SHP77 treated with DMSO at 0.1 percent for 48 hours (cell line): ENCODE data around the gene JOSD2.
A peak's percentile ranks its signal among the peaks of the same experiment; 100 is the strongest.
"Not testable (repeated sequence)": the region's sequence is repeated elsewhere in the genome, so short reads cannot be mapped to it uniquely, and the experiment has no call there.

Experiments used
- DNase-seq: peaks from one replicate; lab custom pipeline; 2025; lab: John Stamatoyannopoulos, UW

The JOSD2 gene

GRCh38 chr19:50477751-50478515, 33.1 kb downstream of the JOSD2 start:
- DNase-seq, result no peak

GRCh38 chr19:50476907-50477238, 34.1 kb downstream of the JOSD2 start:
- no peak for DNase-seq

GRCh38 chr19:50476224-50476906, 34.6 kb downstream of the JOSD2 start, which contains the start of the genes EMC10 and GARIN5A:
Gene EMC10 (plus strand): TSS chr19:50476507. CDS start chr19:50476545, 38 bp downstream.
Gene GARIN5A (minus strand): TSS chr19:50476848. CDS start chr19:50476388, 460 bp downstream.
- peak; percentile 69 for DNase-seq

GRCh38 chr19:50475736-50476223, 35.2 kb downstream of the JOSD2 start:
- DNase-seq, result no peak

- DNase-seq, result no peak
Measured at GRCh38 chr19:50475101-50475568, 35.9 kb downstream of the JOSD2 start.

DNA sequence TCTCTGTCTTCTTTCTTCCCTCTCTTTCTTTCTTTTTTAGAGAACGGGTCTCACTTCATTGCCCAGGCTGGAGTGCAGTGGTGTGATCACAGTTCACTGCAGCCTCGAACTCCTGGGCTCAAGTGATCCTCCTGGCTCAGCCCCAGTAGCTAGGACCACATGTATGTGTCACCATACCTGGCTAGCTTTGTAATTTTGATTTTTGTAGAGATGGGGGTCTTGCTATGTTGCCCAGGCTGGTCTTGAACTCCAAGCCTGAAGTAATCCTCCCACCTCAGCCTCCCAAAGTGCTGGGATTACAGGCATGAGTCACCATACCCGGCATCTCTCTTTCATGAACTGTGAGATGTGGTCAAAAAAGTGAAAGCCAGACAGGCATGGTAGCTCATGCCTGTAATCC, 37.7 kb downstream of the JOSD2 start:
- not testable (repeated sequence) for DNase-seq

DNA sequence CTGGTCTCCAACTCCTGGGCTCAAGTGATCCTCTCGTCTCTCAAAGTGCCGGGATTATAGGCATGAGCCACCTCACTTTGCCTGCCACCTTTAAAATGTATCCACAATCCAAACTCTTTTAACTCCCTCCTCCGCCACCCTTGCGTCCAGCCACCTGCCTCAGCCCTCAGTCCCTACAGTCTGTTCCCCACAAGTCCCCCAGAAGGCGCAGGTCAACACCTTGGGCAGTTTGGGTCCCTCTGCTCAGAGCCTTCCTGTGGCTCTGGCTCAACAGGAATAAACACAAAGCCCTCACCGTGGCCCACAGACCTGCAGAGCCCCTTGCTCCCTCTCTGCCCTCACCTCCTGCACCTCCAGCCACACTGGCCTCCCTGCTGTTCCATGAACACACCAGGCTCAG, 42.2 kb downstream of the JOSD2 start:
- DNase-seq, result no peak

DNA sequence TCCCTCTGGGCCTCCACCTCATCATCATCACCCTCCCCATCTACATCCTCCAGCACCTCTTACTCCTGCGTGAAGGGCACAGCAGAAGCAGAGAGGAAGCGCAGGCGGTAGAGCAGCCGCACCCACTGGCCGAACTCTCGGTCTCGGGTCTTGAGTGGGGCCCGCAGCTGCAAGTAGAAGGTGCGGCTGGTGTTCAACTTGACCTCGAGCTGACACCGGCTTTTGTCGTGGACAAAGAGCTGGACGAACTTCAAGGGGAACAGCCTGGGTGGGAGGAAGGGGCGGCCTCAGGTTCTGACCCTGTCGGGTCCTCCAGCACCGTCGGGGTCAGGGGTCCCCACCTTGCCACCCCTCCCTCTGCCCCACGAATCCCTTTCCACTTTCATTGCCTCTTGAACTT, 43.4 kb downstream of the JOSD2 start:
- DNase-seq, result no peak

DNA sequence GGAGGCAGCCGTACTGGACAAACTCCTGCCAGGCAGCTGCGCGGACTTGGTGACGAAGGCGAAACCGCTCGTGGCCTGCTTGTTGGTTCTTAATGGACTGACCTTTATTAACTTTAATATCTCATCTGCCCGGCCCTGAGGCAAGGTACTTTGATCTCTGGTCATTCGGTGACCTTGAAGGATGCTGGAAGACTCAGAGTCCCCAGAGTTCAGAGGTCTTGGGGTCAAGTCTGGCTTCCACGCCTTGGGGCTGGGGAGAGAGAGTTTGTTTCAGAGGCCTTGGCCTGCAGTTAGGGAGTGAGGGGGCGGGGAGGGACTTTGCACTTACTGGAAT, 44.3 kb downstream of the JOSD2 start:
- no peak for DNase-seq

- peak; percentile 83 for DNase-seq
Measured at GRCh38 chr19:50465986-50466705, 44.8 kb downstream of the JOSD2 start.

GRCh38 chr19:50465000-50465399, 46.0 kb downstream of the JOSD2 start:
- DNase-seq, result no peak

GRCh38 chr19:50464348-50464747, 46.6 kb downstream of the JOSD2 start:
- DNase-seq, result no peak

- no peak for DNase-seq
Measured at GRCh38 chr19:50462970-50463369, 48.0 kb downstream of the JOSD2 start.

DNA sequence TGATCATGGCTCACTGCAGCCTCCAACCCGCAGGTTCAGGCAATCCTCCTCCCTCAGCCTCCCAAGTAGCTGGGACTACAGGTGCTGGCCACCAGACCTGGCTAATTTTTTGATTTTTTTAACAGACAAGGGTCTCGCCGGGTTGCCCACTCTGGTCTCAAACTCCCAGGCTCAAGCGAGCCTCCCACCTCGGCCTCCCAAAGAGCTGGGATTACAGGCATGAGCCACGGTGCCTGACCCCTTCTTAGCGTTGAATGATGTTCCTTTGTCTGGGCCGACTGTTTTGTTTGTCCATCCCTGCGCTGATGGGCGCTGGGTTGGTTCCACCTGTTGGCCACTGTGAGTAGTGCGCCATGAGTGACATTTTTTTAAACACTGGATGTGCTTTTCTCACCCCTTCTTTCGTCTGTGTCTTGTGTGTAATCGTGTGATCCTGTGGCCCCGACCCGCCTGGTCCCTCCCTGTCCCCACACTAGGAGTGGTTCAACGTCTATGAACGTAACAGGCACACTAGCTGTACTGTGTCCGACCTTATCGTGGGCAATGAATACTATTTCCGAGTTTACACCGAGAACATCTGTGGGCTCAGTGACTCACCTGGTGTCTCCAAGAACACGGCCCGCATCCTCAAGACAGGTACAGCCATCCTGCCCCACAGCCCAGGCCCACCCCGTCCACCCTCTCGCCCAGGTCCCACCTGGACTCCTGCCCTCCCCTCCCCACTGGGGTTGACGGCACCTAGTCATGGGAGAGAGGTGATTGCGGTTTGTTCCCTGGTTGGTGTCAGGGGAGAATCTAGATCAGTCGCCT, 49.7 kb downstream of the JOSD2 start:
- DNase-seq, result peak; percentile 38

- no peak for DNase-seq
Measured at GRCh38 chr19:50460161-50460765, 50.7 kb downstream of the JOSD2 start.

DNA sequence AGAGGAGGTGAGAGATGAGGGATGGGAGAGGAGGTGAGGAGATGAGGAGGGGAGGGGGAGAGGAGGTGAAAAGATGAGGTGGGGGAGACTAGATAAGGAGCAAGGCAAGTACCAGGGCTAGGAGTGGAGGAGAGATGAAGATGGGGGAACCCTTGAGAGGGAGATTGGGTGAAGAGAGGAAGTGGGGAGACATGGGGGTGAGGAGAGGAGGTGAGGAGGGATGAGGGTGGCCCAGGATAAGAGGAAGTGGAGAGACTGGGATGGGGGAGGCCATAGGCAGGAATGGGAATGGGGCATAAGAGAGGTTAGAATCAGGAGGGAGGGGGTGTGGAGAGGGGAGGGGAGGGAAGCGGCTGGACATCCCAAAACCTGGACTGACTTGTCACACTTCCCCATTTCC, 51.4 kb downstream of the JOSD2 start:
- no peak for DNase-seq

DNA sequence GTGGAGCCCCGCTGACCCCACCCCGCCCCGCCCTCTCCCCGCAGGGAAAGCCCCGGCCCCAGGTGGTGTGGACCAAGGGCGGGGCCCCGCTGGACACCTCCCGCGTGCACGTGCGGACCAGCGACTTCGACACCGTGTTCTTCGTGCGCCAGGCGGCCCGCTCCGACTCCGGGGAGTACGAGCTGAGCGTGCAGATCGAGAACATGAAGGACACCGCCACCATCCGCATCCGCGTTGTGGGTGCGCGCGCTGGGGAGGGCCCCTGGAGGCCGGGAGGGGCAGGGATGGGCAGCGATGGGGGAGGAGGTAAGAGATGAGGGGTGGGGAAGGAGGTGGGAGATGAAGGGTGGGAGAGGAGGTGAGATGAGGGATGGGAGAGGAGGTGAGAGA, 51.9 kb downstream of the JOSD2 start:
- DNase-seq, result no peak

- DNase-seq, result no peak
Measured at GRCh38 chr19:50458396-50459066, 52.5 kb downstream of the JOSD2 start.

DNA sequence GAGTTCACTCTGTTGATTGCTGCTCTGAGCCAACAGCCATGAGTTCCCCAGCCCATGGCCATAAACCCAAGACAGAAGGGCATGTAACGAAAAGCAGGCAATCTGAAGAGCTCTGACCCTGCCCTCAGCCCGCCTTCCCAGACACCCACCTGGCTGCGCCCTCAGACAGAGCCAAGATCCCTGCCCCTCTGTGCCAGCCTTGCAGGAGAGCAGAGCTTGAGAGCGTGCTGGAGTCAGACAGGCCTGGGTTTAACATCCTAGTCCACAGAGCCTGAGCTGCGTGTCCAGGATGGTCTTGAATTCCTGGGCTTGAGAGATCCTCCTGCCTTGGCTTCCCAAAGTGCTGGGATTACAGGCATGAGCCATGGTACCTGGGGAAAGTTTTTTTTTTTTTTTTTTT, 53.7 kb downstream of the JOSD2 start:
- no peak for DNase-seq
